NCI-H2029 (cell line): ENCODE measurements around the gene UVRAG.
"Not testable (repeated sequence)": the region's sequence is repeated elsewhere in the genome, so short reads cannot be mapped to it uniquely, and the experiment has no call there.

Experiments used
- DNase-seq: peaks from one replicate; lab custom pipeline; 2025; lab: John Stamatoyannopoulos, UW

UVRAG gene

GRCh38 chr11:75845324-75845723 lies 30.3 kb downstream of the UVRAG start:
- DNase-seq = no peak

GRCh38 chr11:75849894-75850293 lies 34.9 kb downstream of the UVRAG start:
- DNase-seq = no peak

GRCh38 chr11:75850787-75851186 lies 35.8 kb downstream of the UVRAG start:
- DNase-seq = no peak

DNA sequence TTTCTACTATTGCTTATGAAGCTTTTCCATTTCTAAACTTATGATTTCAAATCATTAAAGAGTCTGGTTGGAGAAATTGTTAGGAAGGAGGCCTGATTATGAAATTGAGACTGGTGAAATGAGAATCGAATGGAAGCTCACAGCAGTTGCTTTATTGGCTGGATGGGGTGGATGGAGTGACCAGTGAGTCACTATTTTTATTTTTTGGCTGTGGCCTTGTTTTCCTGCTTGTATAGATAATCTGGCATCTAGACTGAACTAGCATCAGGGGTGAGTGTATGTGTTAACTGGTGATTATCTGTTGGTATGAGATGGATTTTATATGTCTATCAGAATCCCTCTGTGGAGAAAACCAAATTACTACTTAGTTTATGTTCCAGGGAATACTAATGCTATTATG lies 36.2 kb downstream of the UVRAG start:
- DNase-seq = no peak

DNA sequence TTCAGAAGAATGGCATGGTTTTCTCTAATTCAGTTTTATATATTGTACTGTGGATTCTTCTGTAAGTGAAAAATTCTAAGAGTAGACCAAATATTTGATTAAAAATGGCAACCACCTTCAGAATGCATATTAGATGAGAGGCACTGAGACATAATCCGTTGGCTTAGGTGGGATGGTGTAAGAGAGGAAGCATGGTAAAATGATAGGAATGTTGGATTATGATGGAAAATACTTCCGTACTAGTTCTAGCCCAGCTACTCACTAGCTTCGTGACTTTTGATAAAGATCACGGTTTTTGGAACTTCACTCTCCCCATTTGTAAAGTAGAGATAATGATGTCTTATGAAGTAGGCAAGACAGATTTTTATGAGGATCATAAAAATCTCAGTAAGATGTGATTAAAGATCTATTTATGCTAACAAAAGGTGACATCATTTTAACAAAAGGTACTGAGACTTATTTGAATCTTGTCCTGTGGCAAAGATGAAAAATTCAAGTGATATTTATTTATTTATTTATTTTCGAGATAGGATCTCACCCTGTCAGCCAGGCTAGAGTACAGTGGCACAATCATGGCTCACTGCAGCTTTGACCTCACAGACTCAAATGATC lies 37.5 kb downstream of the UVRAG start:
- no peak for DNase-seq

GRCh38 chr11:75853563-75853962 lies 38.6 kb downstream of the UVRAG start:
- DNase-seq = not testable (repeated sequence)

- DNase-seq = no peak
These were observed 39.0 kb downstream of the UVRAG start for GRCh38 chr11:75853971-75854370.

GRCh38 chr11:75855206-75855605 lies 40.2 kb downstream of the UVRAG start:
- DNase-seq = no peak

- DNase-seq = no peak
These were observed 41.9 kb downstream of the UVRAG start for GRCh38 chr11:75856912-75857311.

- no peak for DNase-seq
These were observed 43.0 kb downstream of the UVRAG start for GRCh38 chr11:75858042-75858441.

GRCh38 chr11:75858613-75859012 lies 43.6 kb downstream of the UVRAG start:
- DNase-seq = no peak

GRCh38 chr11:75859614-75860013 lies 44.6 kb downstream of the UVRAG start:
- DNase-seq = no peak

DNA sequence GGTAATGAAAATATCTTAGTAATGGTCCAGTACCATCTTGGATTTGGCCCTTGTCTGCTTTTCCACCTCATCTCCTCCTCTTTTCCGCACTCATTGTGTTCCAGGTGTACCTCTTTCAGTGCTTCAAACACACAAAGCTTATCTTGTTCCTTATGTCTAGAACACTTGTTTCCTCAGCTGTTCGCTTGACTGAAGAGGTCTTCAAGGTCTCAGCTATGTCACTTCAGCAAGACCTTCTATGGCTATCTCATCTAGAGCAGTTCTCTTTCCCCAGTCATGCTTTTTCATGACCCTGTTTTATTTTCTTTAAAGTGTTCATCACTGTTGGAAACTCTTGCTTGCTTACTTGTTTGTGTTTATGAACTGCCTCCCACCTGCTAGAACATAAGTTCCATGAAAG lies 47.4 kb downstream of the UVRAG start:
- DNase-seq = no peak

- peak; percentile 18 for DNase-seq
These were observed 52.9 kb downstream of the UVRAG start for GRCh38 chr11:75867778-75868374.

DNA sequence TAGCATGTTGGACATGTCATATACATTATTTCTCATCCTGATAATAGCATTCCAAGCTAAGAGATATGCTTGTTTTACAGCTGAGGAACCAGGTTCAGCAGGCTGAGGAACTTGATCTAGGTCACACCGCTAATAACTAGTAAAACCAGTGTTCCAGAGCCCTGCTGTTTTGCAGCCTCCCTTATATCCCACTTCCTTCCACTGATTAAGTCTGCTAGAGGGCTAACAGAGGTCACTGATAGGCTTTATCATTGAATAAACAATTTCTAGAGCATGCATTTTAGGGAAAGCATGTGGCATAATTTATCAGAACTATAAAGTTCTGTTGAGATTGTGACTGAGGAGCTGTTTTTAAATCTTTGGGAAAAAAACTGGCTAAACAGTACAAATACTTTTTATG lies 54.0 kb downstream of the UVRAG start:
- no peak for DNase-seq

- DNase-seq = no peak
These were observed 54.8 kb downstream of the UVRAG start for GRCh38 chr11:75869661-75870455.

- DNase-seq = no peak
These were observed 57.9 kb downstream of the UVRAG start for GRCh38 chr11:75872887-75873416.

DNA sequence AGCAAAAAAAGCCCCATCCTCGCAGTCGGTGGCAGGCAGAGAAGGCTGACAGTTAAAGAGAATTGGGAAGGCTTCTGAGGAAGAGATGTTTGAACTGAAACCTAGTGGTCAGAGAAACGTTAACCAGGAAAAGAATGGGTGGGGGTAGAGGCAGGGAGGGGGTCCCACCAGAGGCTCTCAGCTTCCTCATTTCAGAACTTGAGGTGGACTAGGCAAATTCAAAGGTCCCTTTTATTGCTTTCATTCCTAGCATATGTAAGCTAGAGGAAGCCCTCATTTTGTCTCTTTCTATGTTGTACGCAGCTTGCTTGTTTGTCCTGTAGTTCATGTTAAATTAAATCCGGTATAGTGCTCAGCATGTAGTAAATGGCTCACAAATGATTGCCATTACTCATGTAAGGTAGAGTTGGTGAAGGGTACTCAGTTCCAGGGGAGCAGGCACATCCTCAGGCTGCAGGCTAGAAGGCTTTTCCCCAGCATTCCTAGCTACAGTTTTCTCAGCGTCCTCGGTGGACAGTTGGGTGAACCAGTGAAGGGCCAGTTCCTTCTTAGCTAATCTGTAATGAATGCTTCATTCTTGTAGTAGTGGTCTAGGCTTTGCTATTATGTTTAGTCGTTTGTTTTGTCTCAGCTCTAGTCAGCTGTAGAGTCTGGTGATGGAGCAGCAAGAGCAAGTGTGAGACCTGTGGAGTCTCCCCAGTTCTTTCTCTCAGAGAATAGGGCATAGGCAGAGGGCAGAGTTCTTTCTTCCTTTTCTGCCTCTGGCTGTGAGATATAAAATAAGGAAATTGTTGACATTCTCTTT lies 58.6 kb downstream of the UVRAG start:
- DNase-seq = no peak

- no peak for DNase-seq
These were observed 59.8 kb downstream of the UVRAG start for GRCh38 chr11:75874684-75875341.

- DNase-seq = not testable (repeated sequence)
These were observed 62.3 kb downstream of the UVRAG start for GRCh38 chr11:75877327-75877726.

- DNase-seq = not testable (repeated sequence)
These were observed 62.9 kb downstream of the UVRAG start for GRCh38 chr11:75877931-75878330.

DNA sequence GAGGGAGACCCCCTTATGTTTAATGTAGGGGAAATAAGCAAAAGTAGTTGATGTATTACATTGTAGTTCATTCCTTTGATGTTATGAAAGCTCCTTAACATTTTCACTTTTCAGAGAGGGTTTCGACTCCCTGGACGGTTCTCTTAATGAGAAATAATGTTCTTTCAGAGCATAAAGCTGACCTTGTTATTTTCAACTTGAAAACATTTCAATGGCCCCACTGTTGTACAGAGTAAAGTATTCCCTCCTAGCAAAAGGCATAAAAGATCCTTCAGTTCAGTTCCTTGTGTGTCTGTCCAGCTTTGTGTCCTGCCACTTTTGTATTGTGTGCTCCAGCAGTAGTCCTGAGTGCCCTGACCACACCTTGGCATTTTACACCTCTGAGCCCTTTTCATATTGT lies 63.9 kb downstream of the UVRAG start:
- DNase-seq = no peak
